NCI-H1930 (cell line): ENCODE results near the gene GBF1.
"Not testable (repeated sequence)": the region's sequence is repeated elsewhere in the genome, so short reads cannot be mapped to it uniquely, and the experiment has no call there.

Experiments
- DNase-seq, 2 experiments: peaks; one replicate each; lab custom pipeline; 2025; lab: John Stamatoyannopoulos, UW

GBF1 gene

GRCh38 chr10:102245082-102245931 is at the start of gene GBF1:
GBF1 (plus strand) TSS chr10:102245532; CDS start chr10:102258939, 13,407 bp downstream.
- peak; percentile 94 to 97 for DNase-seq

- no peak for DNase-seq
Measured at GRCh38 chr10:102196893-102197292, 48.4 kb upstream of the GBF1 start.

- DNase-seq = no peak
Measured at GRCh38 chr10:102198027-102198426, 47.3 kb upstream of the GBF1 start.

DNA sequence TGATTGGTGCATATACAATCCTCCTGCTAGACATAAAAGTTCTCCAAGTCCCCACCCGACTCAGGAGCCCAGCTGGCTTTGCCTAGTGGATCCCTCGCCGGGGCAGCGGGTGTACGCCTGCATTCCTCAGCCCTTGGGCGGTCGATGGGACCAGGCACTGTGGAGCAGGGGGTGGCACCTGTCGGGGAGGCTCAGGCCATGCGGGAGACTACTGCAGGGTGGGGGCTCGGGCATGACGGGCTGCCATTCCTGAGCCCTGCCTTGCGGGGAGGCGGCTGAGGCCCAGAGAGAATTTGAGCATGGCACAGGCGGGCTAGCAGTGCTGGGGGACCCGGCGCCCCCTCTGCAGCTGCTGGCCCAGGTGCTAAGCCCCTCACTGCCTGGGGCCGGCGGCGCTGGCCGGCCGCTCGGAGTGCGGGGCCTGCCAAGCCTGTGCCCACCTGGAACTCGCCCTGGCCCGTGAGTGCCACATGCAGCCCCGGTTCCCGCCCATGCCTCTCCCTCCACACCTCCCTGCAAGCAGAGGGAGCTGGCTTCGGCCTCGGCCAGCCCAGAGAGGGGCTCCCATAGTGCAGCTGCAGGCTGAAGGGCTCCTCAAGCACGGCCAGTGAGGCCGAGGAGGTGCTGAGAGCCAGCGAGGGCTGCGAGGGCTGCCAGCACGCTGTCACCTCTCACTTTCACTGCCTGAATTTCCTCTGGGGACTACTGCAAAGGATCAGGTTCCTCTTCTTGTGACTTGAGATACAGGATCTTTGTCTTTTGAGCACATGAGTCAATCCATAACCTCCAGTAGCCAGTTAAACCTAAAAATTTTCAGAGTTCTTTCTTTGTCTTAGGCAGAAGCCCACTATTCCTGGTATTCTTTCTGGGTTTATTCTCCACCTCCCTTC is 44.3 kb upstream of the GBF1 start:
- no peak for DNase-seq

DNA sequence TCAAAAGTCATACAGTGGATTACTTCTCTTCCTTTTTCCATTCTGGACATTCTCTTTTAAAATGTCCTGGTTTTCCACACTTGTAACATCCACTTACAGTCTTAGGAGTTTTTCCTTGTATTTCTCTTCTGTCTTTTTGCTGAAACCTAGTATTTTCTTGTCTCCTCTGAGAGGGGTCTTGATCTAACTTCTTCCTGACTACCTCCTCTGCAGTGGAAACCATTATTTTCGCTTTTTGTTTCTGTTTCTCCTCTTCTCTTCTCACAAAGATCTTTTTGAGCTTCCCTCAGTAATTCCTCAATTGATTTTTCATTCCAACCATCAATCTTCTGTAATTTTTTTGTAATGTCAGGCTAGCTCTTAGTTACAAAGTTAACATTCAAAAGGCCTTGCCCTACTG is 42.9 kb upstream of the GBF1 start:
- no peak for DNase-seq

- DNase-seq = no peak
Measured at GRCh38 chr10:102208311-102209035, 36.9 kb upstream of the GBF1 start.

DNA sequence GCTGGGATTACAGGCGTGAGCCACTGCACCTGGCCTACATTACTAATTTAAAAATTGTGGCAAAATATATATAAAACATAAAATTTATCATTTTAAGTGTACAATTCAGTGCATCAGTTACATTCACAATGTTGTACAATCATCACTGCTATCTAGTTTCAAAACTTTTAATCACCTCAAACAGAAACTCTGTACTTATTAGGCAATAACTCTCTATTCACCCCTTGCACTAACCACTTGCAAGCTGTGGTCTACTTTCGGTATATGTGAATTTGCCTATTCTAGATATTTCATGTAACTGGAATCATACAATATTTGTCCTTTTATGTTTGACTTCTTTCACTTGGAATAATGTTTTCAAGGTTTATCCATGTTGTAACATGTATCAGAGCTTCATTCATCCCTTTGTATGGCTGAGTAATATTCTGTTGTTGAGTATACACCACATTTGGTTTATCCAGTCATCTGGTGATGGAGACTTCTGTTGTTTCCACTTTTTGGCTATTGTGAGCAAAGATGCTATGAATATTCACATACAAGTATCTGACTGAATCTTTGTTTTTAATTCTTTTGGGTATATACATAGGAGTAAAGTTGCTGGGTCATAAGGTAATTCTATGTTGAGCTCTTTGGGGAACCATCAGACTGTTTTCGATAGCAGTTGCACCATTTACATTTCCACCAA is 33.6 kb upstream of the GBF1 start:
- DNase-seq = no peak

DNA sequence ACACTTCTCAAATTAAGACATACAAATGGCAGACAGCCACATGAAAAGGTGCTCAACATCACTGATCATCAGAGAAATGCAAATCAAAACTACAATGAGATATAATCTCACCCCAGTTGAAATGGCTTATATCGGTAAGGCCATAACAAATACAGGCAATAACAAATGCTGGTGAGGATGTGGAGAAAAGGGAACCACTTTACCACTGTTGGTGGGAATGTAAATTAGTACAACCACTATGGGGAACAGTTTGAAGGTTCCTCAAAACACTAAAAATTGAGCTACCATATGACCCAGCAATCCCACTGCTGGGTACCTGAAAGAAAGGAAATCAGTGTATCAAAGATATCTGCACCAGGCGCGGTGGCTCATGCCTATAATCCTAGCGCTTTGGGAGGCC is 31.7 kb upstream of the GBF1 start:
- not testable (repeated sequence) for DNase-seq

DNA sequence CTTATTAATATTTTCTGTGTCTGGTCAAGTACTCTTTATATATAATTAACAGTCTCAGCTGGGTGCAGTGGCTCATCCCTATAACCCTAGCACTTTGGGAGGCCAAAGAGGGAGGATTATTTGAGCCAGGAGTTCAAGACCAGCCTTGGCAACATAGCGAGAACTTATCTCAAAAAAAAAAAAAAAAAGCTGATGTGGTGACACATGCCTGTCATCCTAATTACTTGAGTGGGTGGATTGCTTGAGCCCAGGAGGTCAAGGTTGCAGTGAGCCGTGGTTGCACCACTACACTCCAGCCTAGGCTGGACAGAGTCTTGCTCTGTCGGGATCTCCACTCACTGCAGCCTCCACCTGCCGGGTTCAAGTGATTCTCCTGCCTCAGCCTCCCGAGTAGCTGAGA is 26.0 kb upstream of the GBF1 start:
- DNase-seq = no peak

DNA sequence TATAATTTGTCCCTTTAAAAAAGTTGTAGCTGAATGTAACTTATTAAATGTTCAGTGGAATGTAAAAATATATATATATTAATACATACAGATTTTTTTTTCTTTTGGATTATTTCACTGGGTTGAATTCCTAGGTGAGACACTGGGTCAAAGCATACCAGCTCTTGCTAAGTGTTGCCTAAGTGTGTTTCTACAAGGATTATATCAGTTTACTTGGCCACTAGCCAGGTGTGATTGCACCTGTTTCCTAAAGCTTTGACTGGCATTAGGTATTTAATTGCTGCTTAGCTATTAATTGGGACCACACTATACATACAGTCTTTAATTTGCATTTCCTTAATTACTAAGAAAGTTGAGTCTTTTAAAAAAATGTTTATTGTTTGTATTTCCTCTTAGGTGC is 24.7 kb upstream of the GBF1 start:
- DNase-seq = no peak

GRCh38 chr10:102222797-102223196 is 22.5 kb upstream of the GBF1 start:
- no peak for DNase-seq

GRCh38 chr10:102225646-102226541 is 19.4 kb upstream of the GBF1 start, which contains the start of gene ELOVL3:
ELOVL3 (plus strand) TSS chr10:102226299; CDS start chr10:102226549, 250 bp downstream.
- DNase-seq = peak; percentile 76 to 81

DNA sequence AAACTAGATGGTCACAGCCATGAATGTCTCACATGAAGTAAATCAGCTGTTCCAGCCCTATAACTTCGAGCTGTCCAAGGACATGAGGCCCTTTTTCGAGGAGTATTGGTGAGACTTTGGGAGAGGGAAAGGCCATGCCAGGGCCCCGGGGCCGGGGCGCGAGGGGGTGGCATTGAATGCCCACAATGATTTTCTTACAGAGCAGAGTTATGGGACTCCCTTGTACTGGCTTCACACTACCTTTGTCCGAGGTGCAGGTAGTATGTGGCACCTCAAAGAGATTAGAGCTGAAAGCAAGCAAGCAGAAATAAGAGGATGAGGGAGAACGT is 18.8 kb upstream of the GBF1 start:
- DNase-seq = no peak

DNA sequence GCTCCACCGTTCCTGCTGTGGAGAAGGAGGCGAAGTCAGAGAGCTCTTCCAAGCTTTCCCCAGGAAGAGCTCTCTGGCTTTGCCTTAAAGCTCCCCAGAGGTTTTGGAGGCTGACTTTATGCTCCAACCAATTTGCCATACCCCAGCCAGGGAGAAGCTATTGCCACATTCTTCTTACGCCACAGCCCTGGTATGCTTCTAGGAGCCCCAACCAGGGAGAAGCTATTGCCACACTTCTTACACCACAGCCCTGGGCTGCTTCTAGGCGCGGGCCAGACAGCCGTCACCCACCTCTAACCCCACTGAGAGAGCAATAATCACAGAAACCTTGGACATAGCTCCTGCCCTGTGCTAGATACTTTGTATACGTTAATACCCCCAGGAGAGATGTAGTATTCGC is 18.3 kb upstream of the GBF1 start:
- DNase-seq = no peak

DNA sequence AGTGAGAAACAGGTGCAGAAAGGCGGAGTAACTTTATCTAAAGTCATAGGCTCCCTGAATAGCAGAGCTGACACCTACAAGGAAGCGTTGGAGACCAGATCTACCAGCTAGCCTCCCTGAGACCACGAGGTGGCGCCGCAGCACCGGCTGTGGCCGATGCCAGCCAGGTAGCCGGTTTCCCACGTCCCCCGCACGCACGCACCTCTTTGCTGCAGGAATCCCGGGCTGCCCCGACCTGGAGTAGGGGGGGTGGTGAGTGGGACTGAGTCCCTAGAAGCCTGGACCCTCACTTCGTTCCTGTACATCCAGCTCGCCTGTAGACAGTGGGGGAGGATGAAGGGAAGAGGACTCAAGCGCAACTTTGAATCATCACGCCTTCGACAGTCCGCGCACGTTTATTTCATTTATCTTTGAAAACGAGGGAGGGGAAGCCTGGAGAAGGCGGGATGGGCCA is 15.5 kb upstream of the GBF1 start:
- DNase-seq = peak; percentile 13 to 73

DNA sequence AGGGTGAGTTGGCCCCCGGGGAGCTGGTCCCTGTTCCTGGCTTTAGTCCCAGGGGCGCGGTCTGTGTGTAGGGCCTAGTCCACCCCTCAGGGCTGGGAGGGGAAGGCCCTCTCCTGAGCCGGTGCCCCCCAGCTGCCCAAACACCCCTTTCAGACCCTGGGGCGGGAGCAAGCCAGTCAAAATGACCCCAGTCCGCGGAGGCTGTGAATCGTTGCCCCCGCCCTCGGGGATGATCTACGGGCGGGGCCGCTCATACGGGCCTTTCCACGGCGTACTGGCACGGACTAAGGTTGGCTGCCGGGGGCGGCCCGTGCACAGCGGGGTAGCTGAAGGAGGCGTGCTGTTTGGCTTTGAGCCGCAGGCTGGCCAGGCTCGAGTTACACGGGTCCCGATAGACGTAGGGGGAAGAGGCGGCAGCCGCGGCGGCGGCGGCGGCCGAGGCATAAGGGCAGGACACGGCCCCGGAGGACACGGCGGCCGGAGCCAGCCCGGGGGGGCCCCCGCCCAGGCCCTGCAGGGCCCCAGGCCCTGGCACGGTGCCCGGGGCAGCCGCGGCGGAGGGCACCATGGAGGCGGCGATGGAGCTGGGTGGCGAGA is 15.0 kb upstream of the GBF1 start:
- DNase-seq = peak; percentile 37 to 44

DNA sequence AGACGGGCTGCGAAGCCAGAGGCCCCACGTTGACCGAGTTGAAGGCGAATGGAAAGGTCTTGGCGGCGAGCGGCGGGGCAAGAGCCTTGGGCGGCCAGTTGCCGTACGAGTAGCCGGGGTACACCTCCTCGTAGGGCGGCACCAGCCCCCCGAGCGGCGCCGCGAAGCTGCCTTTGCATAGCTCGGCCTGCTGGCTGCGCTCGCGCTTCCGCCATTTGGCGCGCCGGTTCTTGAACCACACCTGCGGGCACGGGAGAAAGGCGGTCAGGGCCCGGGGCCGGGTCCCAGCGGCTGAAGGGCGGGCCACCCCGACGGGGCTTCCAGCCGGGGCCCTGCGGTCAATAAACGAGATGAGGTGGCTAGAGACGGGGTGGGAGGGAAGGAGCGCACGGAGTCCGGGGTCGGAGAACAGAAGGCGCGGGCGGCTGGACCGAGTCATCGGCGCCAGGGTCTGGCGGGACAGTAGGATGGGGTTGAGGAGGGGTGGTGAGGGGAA is 14.4 kb upstream of the GBF1 start:
- DNase-seq = peak in 1 of 2 experiments; percentile 35

GRCh38 chr10:102231357-102232318 is 13.7 kb upstream of the GBF1 start:
- peak in 1 of 2 experiments; percentile 28 for DNase-seq

DNA sequence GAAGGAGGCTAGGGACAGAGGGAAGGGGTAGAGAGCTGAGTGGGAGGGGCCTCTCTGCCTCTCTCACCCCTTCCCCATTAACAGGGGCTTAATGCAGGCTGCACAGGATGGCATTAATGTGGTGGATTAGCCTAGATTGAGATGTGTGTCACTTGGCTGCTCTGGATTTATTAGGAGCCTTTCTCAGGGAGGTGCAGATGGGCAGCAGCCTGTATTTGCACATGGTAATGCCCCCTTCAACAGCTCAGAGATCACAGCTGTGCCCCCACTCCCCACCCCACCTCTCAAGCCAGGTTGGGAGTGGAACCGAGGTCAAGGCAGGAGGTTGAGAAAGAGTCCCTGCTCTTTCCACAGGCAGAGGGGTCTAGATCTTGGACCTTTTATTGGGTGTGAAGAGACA is 11.3 kb upstream of the GBF1 start:
- DNase-seq = no peak
